H1 (cell line): ENCODE data around the gene HTR1B.

ENCODE experiments used
- GABPA ChIP-seq: IDR thresholded peaks from 2 replicates; pipeline ENCODE4 v1.6.1; 2011; ENCODE audit warnings: mild to moderate bottlenecking, low read length, moderate library complexity, borderline replicate concordance; ENCODE audit not compliant: insufficient read depth
- MAFK ChIP-seq: IDR thresholded peaks from 2 replicates; pipeline ENCODE4 v1.6.1; 2012; ENCODE audit warnings: low read depth, mild to moderate bottlenecking, improper control_type of control experiment, low read length
- POLR2A ChIP-seq, 2 experiments: IDR thresholded peaks; 1 replicate in 1 of 2; 2 replicates in 1 of 2; pipeline ENCODE4 v1.6.1; 2011; ENCODE audit warnings: low read depth in 2 of 2, low read length in 2 of 2, mild to moderate bottlenecking in 2 of 2; ENCODE audit errors: control extremely low read depth in 1 of 2
- POLR2AphosphoS5 ChIP-seq: IDR thresholded peaks from 2 replicates; pipeline ENCODE4 v1.6.1; 2011; ENCODE audit warnings: low read depth, low read length
- SP1 ChIP-seq: IDR thresholded peaks from 2 replicates; pipeline ENCODE4 v1.6.1; 2011; ENCODE audit warnings: low read depth, low read length
- SP2 ChIP-seq: IDR thresholded peaks from 2 replicates; pipeline ENCODE4 v1.6.1; 2012; ENCODE audit warnings: mild to moderate bottlenecking, low read length, inconsistent platforms
- TAF1 ChIP-seq: IDR thresholded peaks from 2 replicates; pipeline ENCODE4 v1.6.1; 2011; ENCODE audit warnings: mild to moderate bottlenecking, low read depth, low read length
- TCF12 ChIP-seq: IDR thresholded peaks from 2 replicates; pipeline ENCODE4 v1.6.1; 2011; ENCODE audit warnings: low read depth, mild to moderate bottlenecking, low read length
- YY1 ChIP-seq: IDR thresholded peaks from 2 replicates; pipeline ENCODE4 v1.6.1; 2011; ENCODE audit warnings: low read depth, mild to moderate bottlenecking, low read length
- TF ChIP-seq, protein P1 (sequence below), 3 experiments: IDR thresholded peaks; 1 replicate in 2 of 3; 2 replicates in 1 of 3; pipeline versions ENCODE4 v1.5.1 to v1.6.1; 2011; ENCODE audit warnings: low read length in 3 of 3, mild to moderate bottlenecking in 3 of 3, inconsistent platforms in 2 of 3, low read depth in 1 of 3, moderate library complexity in 1 of 3; ENCODE audit not compliant: insufficient read depth in 1 of 3; ENCODE audit errors: control extremely low read depth in 1 of 3

DNA sequence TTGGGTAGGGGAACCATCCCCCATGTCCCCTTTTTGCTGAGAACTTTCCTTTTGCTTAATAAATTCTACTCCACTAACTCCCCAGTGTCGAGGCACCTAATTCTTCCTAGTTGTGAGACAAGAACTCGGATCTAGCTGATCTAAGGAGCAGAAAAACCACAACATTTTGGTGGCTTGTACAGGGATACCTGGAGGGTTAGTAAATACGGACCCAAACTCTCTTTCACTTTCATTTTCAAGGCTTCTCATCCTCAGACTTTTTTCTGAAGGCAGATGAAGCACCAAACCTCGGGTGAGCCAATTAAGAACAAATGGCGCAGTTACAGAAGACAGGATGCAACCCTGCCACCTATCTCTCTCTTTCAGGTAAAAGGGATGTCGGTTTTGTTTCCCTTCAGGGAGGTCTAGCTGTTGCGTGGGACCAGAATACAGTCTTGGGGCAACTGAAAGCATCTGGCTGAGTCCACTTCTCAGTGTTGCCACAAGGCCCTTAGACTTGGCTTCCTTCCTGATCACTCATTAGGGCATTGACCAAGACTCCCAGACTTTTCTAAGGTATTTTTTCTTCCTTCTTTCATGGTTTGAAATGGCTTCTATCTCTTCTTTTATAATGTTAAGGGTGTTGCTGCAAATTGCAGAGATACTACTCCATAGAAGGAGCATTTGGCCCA is 11.1 kb upstream of the HTR1B start:
- TF ChIP-seq POLR2A (IDR thresholded peaks at IDR 0.05; ENCODE audit: control extremely low read depth in 1 of 2, low read depth in 2 of 2, low read length in 2 of 2) (no peak), SP2 (no peak), YY1 (no peak), POLR2AphosphoS5 (no peak), TCF12 (no peak), SP1 (no peak), TAF1 (no peak), MAFK (no peak), GABPA (no peak)
- TF ChIP-seq, protein P1, sequence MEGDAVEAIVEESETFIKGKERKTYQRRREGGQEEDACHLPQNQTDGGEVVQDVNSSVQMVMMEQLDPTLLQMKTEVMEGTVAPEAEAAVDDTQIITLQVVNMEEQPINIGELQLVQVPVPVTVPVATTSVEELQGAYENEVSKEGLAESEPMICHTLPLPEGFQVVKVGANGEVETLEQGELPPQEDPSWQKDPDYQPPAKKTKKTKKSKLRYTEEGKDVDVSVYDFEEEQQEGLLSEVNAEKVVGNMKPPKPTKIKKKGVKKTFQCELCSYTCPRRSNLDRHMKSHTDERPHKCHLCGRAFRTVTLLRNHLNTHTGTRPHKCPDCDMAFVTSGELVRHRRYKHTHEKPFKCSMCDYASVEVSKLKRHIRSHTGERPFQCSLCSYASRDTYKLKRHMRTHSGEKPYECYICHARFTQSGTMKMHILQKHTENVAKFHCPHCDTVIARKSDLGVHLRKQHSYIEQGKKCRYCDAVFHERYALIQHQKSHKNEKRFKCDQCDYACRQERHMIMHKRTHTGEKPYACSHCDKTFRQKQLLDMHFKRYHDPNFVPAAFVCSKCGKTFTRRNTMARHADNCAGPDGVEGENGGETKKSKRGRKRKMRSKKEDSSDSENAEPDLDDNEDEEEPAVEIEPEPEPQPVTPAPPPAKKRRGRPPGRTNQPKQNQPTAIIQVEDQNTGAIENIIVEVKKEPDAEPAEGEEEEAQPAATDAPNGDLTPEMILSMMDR (IDR thresholded peaks at IDR 0.05; ENCODE audit: control extremely low read depth in 1 of 3, insufficient read depth in 1 of 3, low read depth in 1 of 3, low read length in 3 of 3) = no peak
